H9 (cell line): ENCODE data around the gene AANAT. TPM values are rescaled to one million over a fixed set of nuclear protein-coding genes. Genes with fewer than 3 reads are reported as not detected.

Experiments used
- DNase-seq: peaks from one replicate; pipeline ENCODE4 v3.0.0-alpha.2; 2017
- H2AFZ ChIP-seq: one replicate; pipeline ENCODE4 v1.6.1; 2013; ENCODE audit warnings: mild to moderate bottlenecking, low read length, control low read depth, moderate library complexity
- H2AK5ac ChIP-seq: 2 replicates; pipeline ENCODE4 v1.6.1; 2013; ENCODE audit warnings: low read length, control low read depth, mixed read lengths; ENCODE audit not compliant: insufficient read length
- H2BK120ac ChIP-seq: one replicate; pipeline ENCODE4 v1.6.1; 2013; ENCODE audit warnings: low read depth, mild to moderate bottlenecking, low read length, control low read depth, inconsistent platforms; ENCODE audit not compliant: poor library complexity, severe bottlenecking
- H2BK12ac ChIP-seq: 2 replicates; pipeline ENCODE4 v1.6.1; 2013; ENCODE audit warnings: low read length, control low read depth, mixed read lengths, low read depth; ENCODE audit not compliant: insufficient read length
- H2BK15ac ChIP-seq: 2 replicates; pipeline ENCODE4 v1.6.1; 2013; ENCODE audit warnings: low read depth, low read length, control low read depth
- H2BK20ac ChIP-seq: one replicate; pipeline ENCODE4 v1.6.1; 2013; ENCODE audit warnings: low read depth, mild to moderate bottlenecking, low read length, control low read depth, inconsistent platforms; ENCODE audit not compliant: poor library complexity, severe bottlenecking
- H2BK5ac ChIP-seq: 2 replicates; pipeline ENCODE4 v1.6.1; 2013; ENCODE audit warnings: low read length, control low read depth, mixed read lengths; ENCODE audit not compliant: insufficient read length
- H3K14ac ChIP-seq: 2 replicates; pipeline ENCODE4 v1.6.1; 2013; ENCODE audit warnings: low read length, control low read depth; ENCODE audit not compliant: insufficient read depth
- H3K18ac ChIP-seq: 2 replicates; pipeline ENCODE4 v1.6.1; 2013; ENCODE audit warnings: low read depth, mild to moderate bottlenecking, mixed read lengths, low read length, control low read depth; ENCODE audit not compliant: insufficient read length
- H3K23ac ChIP-seq: 2 replicates; pipeline ENCODE4 v1.6.1; 2013; ENCODE audit warnings: low read length, control low read depth, mixed read lengths, low read depth; ENCODE audit not compliant: insufficient read length
- H3K23me2 ChIP-seq: 2 replicates; pipeline ENCODE4 v1.6.1; 2013; ENCODE audit warnings: low read depth, mild to moderate bottlenecking, mixed read lengths, low read length, control low read depth; ENCODE audit not compliant: insufficient read length, poor library complexity, severe bottlenecking
- H3K27ac ChIP-seq: 2 replicates; pipeline ENCODE4 v1.5.1; 2013; ENCODE audit warnings: low read length, control low read depth, mixed read lengths, low read depth; ENCODE audit not compliant: insufficient read length
- H3K27me3 ChIP-seq: 2 replicates; pipeline ENCODE4 v1.6.1; 2013; ENCODE audit warnings: low read length, control low read depth, inconsistent platforms; ENCODE audit not compliant: insufficient read depth
- H3K4ac ChIP-seq: 2 replicates; pipeline ENCODE4 v1.6.1; 2013; ENCODE audit warnings: low read depth, mild to moderate bottlenecking, control low read depth, inconsistent platforms, low read length, moderate library complexity
- H3K4me1 ChIP-seq: 2 replicates; pipeline ENCODE4 v1.6.1; 2013; ENCODE audit warnings: low read length, control low read depth, inconsistent platforms; ENCODE audit not compliant: insufficient read depth
- H3K4me2 ChIP-seq: 2 replicates; pipeline ENCODE4 v1.6.1; 2013; ENCODE audit warnings: low read length, control low read depth, mixed read lengths; ENCODE audit not compliant: insufficient read length, insufficient read depth
- H3K56ac ChIP-seq: 2 replicates; pipeline ENCODE4 v1.6.1; 2013; ENCODE audit warnings: low read depth, mild to moderate bottlenecking, mixed read lengths, low read length, control low read depth; ENCODE audit not compliant: insufficient read length
- H3K79me1 ChIP-seq: 2 replicates; pipeline ENCODE4 v1.6.1; 2013; ENCODE audit warnings: low read depth, mild to moderate bottlenecking, moderate library complexity, low read length, control low read depth, inconsistent platforms; ENCODE audit not compliant: insufficient read depth, poor library complexity, severe bottlenecking
- H3K79me2 ChIP-seq: 2 replicates; pipeline ENCODE4 v1.6.1; 2013; ENCODE audit warnings: low read length, control low read depth, inconsistent platforms; ENCODE audit not compliant: insufficient read depth
- H3K9ac ChIP-seq: 2 replicates; pipeline ENCODE4 v1.6.1; 2013; ENCODE audit warnings: low read length, control low read depth, mixed read lengths; ENCODE audit not compliant: insufficient read length; ENCODE audit errors: extremely low read depth
- H3K9me3 ChIP-seq: one replicate; pipeline ENCODE4 v1.6.1; 2013; ENCODE audit warnings: low read depth, low read length, inconsistent platforms; ENCODE audit not compliant: control insufficient read depth
- H3T11ph ChIP-seq: one replicate; pipeline ENCODE4 v1.6.1; 2013; ENCODE audit warnings: mild to moderate bottlenecking, low read length, control low read depth, inconsistent platforms
- H4K20me1 ChIP-seq: one replicate; pipeline ENCODE4 v1.6.1; 2013; ENCODE audit not compliant: control insufficient read depth, insufficient read length, insufficient read depth
- H4K5ac ChIP-seq: 2 replicates; pipeline ENCODE4 v1.6.1; 2013; ENCODE audit warnings: low read depth, mild to moderate bottlenecking, mixed read lengths, low read length, control low read depth; ENCODE audit not compliant: insufficient read length
- H4K8ac ChIP-seq: replicated peaks from 2 replicates; pipeline ENCODE4 v1.6.1; 2013; ENCODE audit warnings: low read length, control low read depth, mixed read lengths, low read depth; ENCODE audit not compliant: insufficient read length
- H4K91ac ChIP-seq: 2 replicates; pipeline ENCODE4 v1.6.1; 2013; ENCODE audit warnings: low read depth, mild to moderate bottlenecking, moderate library complexity, mixed read lengths, low read length, control low read depth; ENCODE audit not compliant: insufficient read length
- H3K27ac Mint-ChIP-seq, 3 experiments: 2 replicates in 2 of 3; 3 replicates in 1 of 3; pipeline ENCODE4 v1.8.0; 2020 to 2021; ENCODE audit warnings: mixed read lengths in 3 of 3, mild to moderate bottlenecking in 1 of 3, moderate library complexity in 1 of 3
- H3K27me3 Mint-ChIP-seq: 2 replicates; pipeline ENCODE4 v1.8.0; 2021; ENCODE audit warnings: low read depth, mild to moderate bottlenecking, moderate library complexity, mixed read lengths
- H3K36me3 Mint-ChIP-seq, 3 experiments: 2 replicates in 2 of 3; 3 replicates in 1 of 3; pipeline ENCODE4 v1.8.0; 2020 to 2021; ENCODE audit warnings: low read depth in 3 of 3, mixed read lengths in 3 of 3; ENCODE audit not compliant: insufficient read depth in 1 of 3
- H3K4me1 Mint-ChIP-seq, 2 experiments: 2 replicates each; pipeline ENCODE4 v1.8.0; 2020; ENCODE audit warnings: mixed read lengths in 2 of 2
- H3K4me3 Mint-ChIP-seq, 2 experiments: 2 replicates in 1 of 2; 3 replicates in 1 of 2; pipeline ENCODE4 v1.8.0; 2020 to 2021; ENCODE audit warnings: mild to moderate bottlenecking in 2 of 2, mixed read lengths in 2 of 2, moderate library complexity in 1 of 2
- H3K9me3 Mint-ChIP-seq, 2 experiments: 2 replicates in 1 of 2; 3 replicates in 1 of 2; pipeline ENCODE4 v1.8.0; 2020; ENCODE audit warnings: mild to moderate bottlenecking in 2 of 2, mixed read lengths in 2 of 2, moderate library complexity in 1 of 2
- WGBS: extraction: QIAGEN DNeasy Blood & Tissue Kit; methylation state at CpG from one replicate; pipeline ENCODE4 v1.1.7; 2013; ENCODE audit warnings: missing lambda C conversion rate, low lambda C conversion rate, mixed read lengths; ENCODE audit not compliant: insufficient read length; ENCODE audit errors: extremely low coverage; 5-methylcytosine and 5-hydroxymethylcytosine counted together
- total RNA-seq: library from RNA; stranded (reverse); gene quantifications from 2 replicates; pipeline ENCODE4 v1.2.1, GENCODE V29; 2021
- TF ChIP-seq, protein P1 (sequence below): fragments of 200-600 bp; sonication (generic); conservative IDR thresholded peaks from 3 replicates; pipeline ENCODE4 v1.8.0; 2021; ENCODE audit warnings: antibody characterized with exemption, mild to moderate bottlenecking

The AANAT gene
- total RNA-seq, 1 experiment from 2014 or later: 0.55 TPM

DNA sequence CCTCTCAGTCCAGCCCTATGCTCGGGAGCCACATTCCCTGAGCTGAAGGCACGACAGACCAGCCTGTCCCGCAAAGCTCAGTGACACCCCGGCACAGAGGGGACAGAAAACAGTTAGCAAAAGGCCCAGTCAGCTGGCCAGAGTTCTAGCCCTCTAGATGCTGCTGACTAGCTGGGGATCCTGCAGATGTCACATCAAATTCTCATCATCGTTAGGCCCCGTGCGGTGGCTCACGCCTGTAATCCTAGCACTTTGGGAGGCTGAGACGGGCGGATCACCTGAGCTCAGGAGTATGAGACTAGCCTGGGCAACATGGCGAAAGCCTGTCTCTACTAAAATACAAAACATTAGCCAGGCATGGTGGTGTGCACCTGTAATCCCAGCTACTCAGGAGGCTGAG is 31.7 kb upstream of the AANAT start:
- Histone ChIP-seq H3K14ac (no peak overlapping the region; the same call in 1 of the 2 replicates), H3K79me1 (peaks cover 12% of the 10 kb centered on the region), H4K91ac (no peak overlapping the region), H4K5ac (no peak overlapping the region), H3K4ac (no peak overlapping the region), H2AFZ (no peak overlapping the region), H3K27me3 (no peaks in the 10 kb centered on the region), H3K9me3 (no peaks in the 10 kb centered on the region), H2AK5ac (no peak overlapping the region), H2BK20ac (no peak overlapping the region), H3K23ac (no peak overlapping the region), H3T11ph (no peak overlapping the region), H3K56ac (no peak overlapping the region), H2BK120ac (peak overlapping the region; percentile 5), H3K4me1 (peaks cover 26% of the 10 kb centered on the region; the same call in 1 of the 2 replicates), H4K20me1 (no peaks in the 10 kb centered on the region), H3K4me2 (no peak overlapping the region), H3K18ac (no peak overlapping the region), H2BK15ac (no peak overlapping the region), H3K9ac (no peak overlapping the region), H4K8ac (no peak overlapping the region), H3K27ac (no peak overlapping the region), H2BK5ac (no peak overlapping the region), H2BK12ac (no peak overlapping the region), H3K79me2 (peaks cover 42% of the 10 kb centered on the region; the same call in 1 of the 2 replicates), H3K23me2 (no peaks in the 10 kb centered on the region)
- Mint-ChIP-seq H3K9me3 (no peaks in the 10 kb centered on the region), H3K36me3 (peaks cover 0 to 3% (median 0%) of the 10 kb centered on the region in 3 experiments; a peak in 4 of 7 replicates), H3K4me3 (no peak overlapping the region), H3K4me1 (peaks cover 47 to 52% of the 10 kb centered on the region in 2 experiments), H3K27me3 (no peaks in the 10 kb centered on the region), H3K27ac (peak overlapping the region; percentile 46 to 73 (median 64); a peak in 3 of 7 replicates)
- WGBS: no CpG with 5 or more reads among the region's 11 CpGs
- TF ChIP-seq, protein P1, sequence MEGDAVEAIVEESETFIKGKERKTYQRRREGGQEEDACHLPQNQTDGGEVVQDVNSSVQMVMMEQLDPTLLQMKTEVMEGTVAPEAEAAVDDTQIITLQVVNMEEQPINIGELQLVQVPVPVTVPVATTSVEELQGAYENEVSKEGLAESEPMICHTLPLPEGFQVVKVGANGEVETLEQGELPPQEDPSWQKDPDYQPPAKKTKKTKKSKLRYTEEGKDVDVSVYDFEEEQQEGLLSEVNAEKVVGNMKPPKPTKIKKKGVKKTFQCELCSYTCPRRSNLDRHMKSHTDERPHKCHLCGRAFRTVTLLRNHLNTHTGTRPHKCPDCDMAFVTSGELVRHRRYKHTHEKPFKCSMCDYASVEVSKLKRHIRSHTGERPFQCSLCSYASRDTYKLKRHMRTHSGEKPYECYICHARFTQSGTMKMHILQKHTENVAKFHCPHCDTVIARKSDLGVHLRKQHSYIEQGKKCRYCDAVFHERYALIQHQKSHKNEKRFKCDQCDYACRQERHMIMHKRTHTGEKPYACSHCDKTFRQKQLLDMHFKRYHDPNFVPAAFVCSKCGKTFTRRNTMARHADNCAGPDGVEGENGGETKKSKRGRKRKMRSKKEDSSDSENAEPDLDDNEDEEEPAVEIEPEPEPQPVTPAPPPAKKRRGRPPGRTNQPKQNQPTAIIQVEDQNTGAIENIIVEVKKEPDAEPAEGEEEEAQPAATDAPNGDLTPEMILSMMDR: no peak
- DNase-seq: no peak
